NCI-H524 treated with DMSO at 0.1 percent for 48 hours (cell line): Measurements from ENCODE around the gene TRIM4.
"Not testable (repeated sequence)": the region's sequence is repeated elsewhere in the genome, so short reads cannot be mapped to it uniquely, and the experiment has no call there.

Experiments
- DNase-seq: peaks from one replicate; lab custom pipeline; 2025; lab: John Stamatoyannopoulos, UW

Gene TRIM4

DNA sequence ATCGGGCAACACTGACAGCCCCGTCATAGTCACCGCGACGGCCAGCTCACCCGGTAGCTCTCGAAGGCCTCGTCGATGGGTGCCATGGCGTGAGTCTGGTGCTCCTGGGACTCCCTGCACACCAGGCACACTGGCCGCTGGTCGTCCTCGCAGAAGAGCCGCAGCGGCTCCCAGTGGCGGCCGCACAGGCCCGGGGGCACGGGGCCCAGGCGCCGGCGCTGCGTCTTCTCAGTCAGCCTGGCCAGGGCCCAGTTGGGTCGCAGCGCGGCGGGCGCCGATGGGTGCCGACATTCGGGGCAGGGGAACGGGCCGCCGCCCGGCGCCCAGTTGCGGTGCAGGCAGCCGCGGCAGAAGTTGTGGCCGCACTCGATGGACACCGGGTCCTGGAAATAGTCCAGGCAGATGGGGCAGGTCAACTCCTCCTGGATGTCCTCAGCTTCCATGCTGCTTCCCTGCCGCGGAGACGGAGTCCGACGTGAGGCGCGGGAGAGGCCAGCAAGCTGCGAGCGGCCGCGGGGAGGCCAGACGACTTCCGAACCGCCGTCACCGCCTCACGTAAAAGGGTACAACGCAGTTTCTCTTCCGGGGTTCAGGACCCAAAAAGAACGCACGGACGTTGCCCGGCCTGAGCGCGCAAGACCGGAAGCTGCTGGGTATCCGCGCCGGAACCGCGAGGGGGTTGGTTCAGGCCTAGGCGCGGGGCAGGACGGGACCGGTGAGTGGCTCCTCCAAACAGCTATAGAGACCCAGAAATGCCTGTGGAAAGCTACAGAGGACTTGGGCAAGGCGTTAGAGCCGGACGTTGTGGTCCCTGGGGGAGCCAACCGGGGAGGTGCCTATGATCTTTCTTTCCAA, at the start of gene TRIM4:
Gene TRIM4 (minus strand): TSS at position 572 of the 855 bp plus-strand sequence. CDS start 129 bp downstream, at position 443.
- DNase-seq: peak; percentile 72

GRCh38 chr7:99958564-99959227, 39.4 kb upstream of the TRIM4 start:
- no peak for DNase-seq

- DNase-seq: no peak
Observed at GRCh38 chr7:99955247-99955646, 35.9 kb upstream of the TRIM4 start.

DNA sequence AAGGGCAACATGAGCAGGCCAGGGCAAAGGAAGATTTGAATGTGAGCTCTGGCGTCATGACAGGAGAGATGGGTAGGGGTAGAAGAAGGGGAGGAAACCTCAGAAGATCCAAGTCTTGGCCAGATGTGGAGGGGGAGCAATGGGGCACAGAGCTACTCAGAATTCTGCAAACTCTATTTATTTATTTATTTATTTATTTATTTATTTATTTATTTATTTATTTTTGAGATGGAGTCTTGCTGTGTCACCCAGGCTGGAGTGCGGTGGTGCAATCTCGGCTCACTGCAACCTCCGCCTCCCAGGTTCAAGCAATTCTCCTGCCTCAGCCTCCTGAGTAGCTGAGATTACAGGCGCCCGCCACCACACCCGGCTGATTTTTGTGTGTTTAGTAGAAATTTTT, 35.3 kb upstream of the TRIM4 start:
- not testable (repeated sequence) for DNase-seq

DNA sequence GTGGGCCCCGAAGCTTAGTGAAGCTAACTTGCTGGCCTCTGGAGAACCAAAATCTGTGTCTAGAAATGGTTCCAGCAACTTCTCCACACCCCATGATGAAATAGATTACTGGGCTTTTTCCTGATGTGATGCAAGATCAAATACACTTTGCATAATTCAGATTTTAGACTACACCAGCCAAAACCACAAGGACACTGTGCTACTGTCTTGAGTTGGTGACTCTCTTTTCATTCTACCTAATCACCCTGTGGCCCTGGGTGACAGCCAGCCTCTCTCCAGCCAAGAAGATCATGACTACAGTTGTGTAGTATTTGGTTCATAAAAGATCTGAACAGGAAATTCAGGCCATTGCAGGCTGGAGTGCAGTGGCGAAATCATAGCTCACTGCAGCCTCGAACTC, 34.3 kb upstream of the TRIM4 start:
- no peak for DNase-seq

DNA sequence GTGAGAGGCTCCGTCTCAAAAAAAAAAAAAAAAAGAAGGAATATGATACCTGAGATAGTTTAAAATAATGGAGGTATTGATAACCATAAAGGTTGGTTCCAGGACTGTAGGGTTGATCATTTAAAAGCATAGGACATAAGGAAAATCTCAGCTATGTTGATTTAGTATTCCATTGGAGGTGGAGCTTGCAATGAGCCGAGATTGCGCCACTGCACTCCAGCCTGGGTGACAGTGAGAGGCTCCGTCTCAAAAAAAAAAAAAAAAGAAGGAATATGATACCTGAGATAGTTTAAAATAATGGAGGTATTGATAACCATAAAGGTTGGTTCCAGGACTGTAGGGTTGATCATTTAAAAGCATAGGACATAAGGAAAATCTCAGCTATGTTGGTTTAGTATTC, 33.3 kb upstream of the TRIM4 start:
- not testable (repeated sequence) for DNase-seq

DNA sequence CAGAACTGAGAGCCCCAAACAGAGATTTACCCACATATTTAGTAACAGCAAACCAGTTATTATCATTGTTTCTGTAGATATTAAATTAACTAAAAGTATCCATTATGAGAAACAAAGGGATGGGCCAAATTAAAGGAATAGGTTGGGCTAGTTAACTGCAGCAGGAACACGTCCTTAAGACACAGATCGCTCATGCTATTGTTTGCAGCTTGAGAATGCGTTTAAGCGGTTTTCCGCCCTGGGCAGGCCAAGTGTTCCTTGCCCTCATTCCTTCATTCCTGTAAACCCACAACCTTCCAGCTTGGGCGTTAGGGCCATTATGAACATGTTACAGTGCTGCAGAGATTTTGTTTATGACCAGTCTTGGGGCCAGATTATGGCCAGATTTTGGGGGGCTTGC, 31.5 kb upstream of the TRIM4 start:
- DNase-seq: not testable (repeated sequence)

DNA sequence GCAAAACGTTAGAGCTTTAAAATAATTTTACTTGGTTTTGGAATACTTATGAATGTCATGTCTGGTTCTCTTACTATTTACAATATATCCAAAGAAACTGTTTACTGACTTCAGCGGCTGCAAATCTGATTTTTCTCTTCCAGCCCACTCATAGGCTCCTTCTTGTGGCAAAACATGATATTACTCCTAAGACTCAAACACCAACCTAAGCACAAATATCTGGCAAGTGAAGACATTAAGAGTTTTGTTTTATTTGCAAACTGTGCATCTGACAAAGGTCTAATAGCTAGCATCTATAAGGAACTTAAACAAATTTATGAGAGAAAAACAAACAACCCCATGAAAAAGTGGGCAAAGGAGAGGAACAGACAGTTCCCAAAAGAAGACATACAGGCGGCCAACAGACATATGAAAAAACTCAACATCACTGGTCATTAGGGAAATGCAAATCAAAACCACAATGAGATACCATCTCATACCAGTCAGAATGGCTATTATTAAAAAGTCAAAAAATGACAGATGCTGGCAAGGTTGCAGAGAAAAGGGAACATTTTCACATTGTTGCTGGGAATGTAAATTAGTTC, 30.4 kb upstream of the TRIM4 start:
- DNase-seq: no peak

DNA sequence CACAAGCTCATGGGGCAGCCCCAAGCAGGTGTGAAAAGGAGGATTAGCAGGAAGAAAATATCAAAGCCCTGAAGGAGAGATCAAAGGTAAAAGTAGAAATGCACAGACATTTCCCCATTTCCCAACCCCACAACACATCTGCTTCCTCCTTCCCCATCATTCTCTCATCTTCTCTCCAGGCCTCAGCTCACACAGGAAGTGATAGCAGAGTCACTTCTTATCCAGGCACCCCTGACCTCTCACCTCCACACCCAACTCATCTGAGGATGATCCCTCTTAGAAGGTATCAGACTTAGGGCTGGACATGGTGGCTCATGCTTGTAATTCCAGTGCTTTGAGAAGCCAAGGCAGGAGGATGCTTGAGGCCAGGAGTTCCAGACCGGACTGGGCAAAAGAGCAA, 28.3 kb upstream of the TRIM4 start:
- no peak for DNase-seq

DNA sequence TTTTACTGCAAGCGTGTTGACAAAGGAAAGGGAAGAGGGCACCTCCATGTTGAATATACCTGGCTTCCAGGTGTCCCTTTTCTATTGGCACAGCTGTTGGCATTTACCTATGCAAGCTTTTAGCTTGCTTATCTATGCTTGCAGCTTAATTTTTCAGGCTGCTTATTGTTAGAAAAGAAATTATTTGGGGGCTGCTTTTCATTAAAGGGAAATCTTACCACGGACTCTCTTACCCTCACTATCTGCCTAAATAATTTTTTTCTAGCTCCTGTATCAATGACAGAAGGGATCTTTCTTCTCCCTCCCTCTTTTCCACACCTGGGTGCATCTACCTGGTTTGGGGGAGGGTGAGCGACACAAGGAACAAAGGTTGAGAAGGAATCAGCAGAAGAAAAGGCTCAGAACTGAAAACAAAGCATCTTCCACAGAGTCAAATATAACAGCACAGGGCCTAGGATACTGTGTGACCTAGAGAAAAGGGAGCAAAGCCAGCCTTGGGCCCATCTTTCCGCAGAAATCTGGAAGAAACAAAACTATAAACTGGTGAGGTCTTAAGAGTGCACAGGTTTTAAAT, 25.3 kb upstream of the TRIM4 start:
- DNase-seq: no peak

DNA sequence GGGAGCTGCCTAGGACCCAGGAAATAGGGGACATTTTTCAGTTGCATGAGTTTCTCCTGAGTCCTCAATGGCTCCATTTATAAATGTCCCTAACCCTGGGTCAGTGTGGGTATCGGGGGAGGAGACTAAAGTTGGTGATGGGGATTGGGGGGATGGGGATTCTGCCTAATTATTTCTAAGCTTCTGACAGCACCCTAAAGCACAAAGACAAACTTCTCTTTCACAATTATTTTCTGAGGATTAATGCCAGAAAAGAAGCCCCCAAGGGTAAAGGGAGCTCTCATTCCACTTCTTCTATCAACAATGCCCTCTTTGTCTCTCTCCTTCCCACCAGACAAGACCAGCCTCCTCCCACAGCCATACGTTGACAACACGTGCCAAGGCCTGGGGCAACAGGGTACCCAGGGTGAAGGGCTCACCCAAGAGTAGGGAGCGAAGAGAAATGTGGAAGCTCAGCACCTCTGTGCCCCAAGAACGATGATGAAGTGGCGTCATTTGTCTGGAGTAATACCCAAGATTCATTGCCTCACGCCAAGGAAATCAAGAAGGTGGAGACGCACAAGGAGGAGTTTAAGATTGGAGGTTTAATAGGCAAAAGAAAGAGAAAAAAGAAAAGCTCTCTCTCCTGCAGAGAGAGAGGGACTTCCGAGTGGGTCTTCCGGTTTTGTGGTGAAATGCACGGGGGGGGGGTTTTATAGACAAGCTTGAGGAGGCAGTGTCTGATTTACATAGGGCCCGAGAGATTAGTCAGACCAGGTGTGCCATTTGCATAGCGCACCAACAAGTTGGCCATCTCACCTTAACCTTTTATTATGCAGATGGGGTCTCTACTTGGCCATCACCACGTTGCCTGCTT, 24.5 kb upstream of the TRIM4 start:
- DNase-seq: no peak

- DNase-seq: no peak
Observed at GRCh38 chr7:99938296-99938695, 19.0 kb upstream of the TRIM4 start.

DNA sequence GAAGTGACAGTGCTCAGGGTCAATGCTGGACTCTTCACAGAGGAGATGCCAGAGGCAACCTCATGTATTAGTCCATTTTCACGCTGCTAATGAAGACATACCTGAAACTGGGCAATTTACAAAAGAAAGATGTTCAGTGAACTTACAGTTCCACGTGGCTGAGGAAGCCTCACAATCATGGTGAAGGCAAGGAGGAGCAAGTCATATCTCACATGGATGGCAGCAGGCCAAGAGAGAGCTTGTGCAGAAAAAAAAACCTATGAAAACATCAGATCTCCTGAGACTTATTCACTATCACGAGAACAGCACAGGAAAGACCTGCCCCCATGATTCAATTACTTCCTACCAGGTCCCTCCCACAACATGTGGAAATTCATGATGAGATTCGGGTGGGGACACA, 15.7 kb upstream of the TRIM4 start:
- DNase-seq: not testable (repeated sequence)

DNA sequence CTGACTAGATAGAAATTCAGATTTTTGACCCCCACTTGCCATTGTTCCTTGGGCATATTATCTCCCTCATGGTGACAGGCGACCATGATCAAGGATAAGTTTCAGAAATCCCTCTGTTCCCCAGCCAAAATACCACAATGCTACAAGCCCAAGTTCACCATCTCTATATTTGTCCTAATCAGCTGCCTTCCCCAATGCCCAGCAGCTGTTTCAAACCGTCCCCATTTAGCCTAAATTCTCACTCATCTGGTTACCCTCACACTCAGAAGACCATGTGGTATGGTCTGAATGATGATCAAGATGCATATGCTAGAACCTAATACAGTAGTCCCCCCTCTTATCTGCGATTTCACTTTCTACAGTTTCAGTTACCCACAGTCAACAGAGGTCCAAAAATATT, 11.0 kb upstream of the TRIM4 start:
- DNase-seq: no peak

DNA sequence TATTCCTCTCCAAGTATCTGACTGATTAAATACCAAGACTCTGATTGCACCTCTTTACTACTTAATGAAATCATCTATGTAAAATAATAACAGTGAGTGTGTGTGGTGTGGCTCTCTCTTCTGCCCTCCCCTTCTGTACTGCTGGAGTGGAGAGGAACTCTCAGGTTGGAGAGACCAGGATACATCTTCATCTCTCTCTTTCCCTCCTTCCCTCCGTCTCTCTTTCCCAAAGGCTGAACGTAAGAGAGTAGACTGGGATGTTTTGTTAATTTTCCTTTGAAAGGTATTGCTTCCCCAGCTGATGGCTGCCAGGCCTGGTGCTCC, 10.4 kb upstream of the TRIM4 start:
- no peak for DNase-seq

GRCh38 chr7:99928994-99929729, 9.8 kb upstream of the TRIM4 start, which contains the start of gene GJC3:
TSS of gene GJC3 (minus strand) at chr7:99929620. CDS start at chr7:99929620, 0 bp downstream.
- DNase-seq: peak; percentile 29

DNA sequence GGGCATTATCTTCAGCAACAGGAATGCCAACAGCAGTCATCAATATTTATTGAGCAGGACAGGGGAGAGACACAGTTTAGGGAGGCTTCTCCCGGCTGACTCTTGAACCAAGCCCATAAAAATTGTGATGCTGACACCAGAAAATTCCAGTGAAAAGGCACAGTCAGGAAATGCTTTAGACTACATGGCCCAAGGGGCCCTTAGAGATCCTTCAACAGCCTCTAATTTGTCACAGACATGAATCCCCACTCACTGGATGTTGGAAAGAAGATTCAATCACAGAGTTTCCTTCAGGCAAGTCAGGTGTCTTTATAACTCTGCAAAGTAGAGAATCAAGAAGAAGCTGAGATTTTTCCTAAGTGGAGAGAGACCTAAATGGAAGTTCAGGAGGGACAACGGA, 8.9 kb upstream of the TRIM4 start:
- no peak for DNase-seq

DNA sequence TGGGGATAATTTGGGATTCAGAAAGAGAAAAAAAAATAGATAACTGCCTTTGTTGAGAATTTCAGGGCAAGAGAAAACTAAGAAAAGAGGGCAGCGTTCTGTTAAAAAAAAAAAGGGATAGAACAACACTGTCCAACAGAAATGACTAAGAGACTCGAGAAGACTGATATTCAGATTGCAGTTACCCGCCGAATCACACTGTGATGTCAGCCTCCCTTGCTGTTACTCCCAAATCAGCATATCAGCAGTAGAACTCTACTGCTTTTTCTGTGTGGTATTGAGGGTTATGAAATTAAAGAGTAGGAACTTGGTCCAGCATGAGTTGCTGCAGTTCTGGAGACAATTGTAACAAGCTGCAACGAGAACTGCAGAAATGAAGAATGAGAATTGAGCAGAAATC, 8.2 kb upstream of the TRIM4 start:
- no peak for DNase-seq

- no peak for DNase-seq
Observed at GRCh38 chr7:99926321-99926720, 7.0 kb upstream of the TRIM4 start.

GRCh38 chr7:99923200-99923599, 3.9 kb upstream of the TRIM4 start:
- no peak for DNase-seq

- no peak for DNase-seq
Observed at GRCh38 chr7:99920149-99920548, 819 bp upstream of the TRIM4 start.
